GM23248 (cell line): ENCODE results near the gene MVB12B.
"Not testable (repeated sequence)": the region's sequence is repeated elsewhere in the genome, so short reads cannot be mapped to it uniquely, and the experiment has no call there.

Experiments
- EZH2 ChIP-seq: fragments of 200-600 bp; sonication (generic); IDR thresholded peaks from 2 replicates; pipeline ENCODE4 v1.6.1; 2018; ENCODE audit warnings: antibody characterized with exemption, mild to moderate bottlenecking; ENCODE audit not compliant: insufficient read depth, poor library complexity, severe bottlenecking
- EZH2phosphoT487 ChIP-seq: fragments of 200-600 bp; sonication (generic); IDR thresholded peaks from 2 replicates; pipeline ENCODE4 v1.6.1; 2018; ENCODE audit warnings: antibody characterized with exemption, moderate library complexity, mild to moderate bottlenecking, low read depth; ENCODE audit not compliant: insufficient read depth

DNA sequence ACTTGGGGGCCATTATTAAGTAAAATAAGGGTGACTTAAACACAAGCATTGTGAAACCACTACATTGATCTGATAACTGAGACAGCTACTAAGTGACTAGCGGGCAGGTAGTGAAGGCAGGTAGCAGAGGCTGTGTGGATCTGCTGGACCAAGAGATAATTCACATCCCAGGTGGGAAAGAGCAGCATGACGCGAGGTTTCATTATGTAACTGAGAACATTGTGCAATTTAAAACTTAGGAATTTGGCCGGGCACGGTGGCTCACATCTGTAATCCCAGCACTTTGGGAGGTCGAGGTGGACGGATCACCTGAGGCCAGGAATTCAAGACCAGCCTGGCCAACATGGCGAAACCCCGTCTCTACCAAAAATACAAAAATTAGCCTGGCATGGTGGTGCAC lies 213.8 kb downstream of the MVB12B start:
- TF ChIP-seq EZH2, EZH2phosphoT487: not testable (repeated sequence)
